ENCODE data around the gene PVRIG.
"Not testable (repeated sequence)": the region's sequence is repeated elsewhere in the genome, so short reads cannot be mapped to it uniquely, and the experiment has no call there.

PVRIG gene

DNA sequence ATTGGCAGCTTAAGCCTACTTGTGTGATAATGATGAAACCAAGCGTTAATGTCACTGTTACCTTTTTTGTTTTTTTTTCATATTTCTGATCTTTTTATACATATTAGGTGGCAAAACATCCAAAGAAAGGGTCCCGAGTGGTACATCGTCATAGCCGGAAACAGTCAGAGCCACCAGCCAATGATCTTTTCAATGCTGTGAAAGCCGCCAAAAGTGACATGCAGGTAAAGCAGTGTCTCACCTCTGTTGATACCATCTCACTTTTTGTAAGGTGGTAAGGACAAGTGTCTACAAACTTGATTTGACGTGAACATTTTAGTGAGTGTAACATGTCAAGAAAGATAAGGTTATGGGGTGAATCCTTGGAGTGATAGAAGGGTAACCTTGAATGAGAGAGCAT is 37.1 kb upstream of the PVRIG start:
- H3F3A ChIP-seq (ENCODE audit: insufficient read depth), result peaks cover 36% of the 10 kb centered on the region
- not testable (repeated sequence) for H3K9me3 ChIP-seq (ENCODE audit: insufficient read depth, low read length); H3K9me2 ChIP-seq (replicated peaks; ENCODE audit: insufficient read depth, low read length); H4K20me1 ChIP-seq (ENCODE audit: low read depth, low read length); H3K4me3 ChIP-seq (ENCODE audit: insufficient read depth, low read length, poor library complexity, severe bottlenecking); H3K79me2 ChIP-seq (ENCODE audit: insufficient read depth, low read length); H3K36me3 ChIP-seq (ENCODE audit: low read length); H3K27me3 ChIP-seq (ENCODE audit: low read length)
- H3K4me2 ChIP-seq (ENCODE audit: low read depth, low read length, poor library complexity, severe bottlenecking), result peak overlapping the region; percentile 47
- peak overlapping the region; percentile 66 for H3K27ac ChIP-seq (ENCODE audit: low read depth, low read length)
- H2AFZ ChIP-seq (ENCODE audit: low read depth, low read length, severe bottlenecking), result peak overlapping the region; percentile 84
- H3K9ac ChIP-seq (ENCODE audit: low read length), result peak overlapping the region; percentile 40; the same call in 1 of the 2 replicates

GRCh38 chr7:100183090-100183489 is 36.7 kb upstream of the PVRIG start:
- peaks cover 36% of the 10 kb centered on the region for H3F3A ChIP-seq (ENCODE audit: insufficient read depth)
- H3K36me3 ChIP-seq (ENCODE audit: low read length); H3K9me3 ChIP-seq (ENCODE audit: insufficient read depth, low read length); H3K9me2 ChIP-seq (replicated peaks; ENCODE audit: insufficient read depth, low read length); H3K27me3 ChIP-seq (ENCODE audit: low read length); H3K79me2 ChIP-seq (ENCODE audit: insufficient read depth, low read length); H3K4me2 ChIP-seq (ENCODE audit: low read depth, low read length, poor library complexity, severe bottlenecking); H3K4me3 ChIP-seq (ENCODE audit: insufficient read depth, low read length, poor library complexity, severe bottlenecking); H3K9ac ChIP-seq (ENCODE audit: low read length); H4K20me1 ChIP-seq (ENCODE audit: low read depth, low read length): not testable (repeated sequence)
- peak overlapping the region; percentile 48; the same call in 1 of the 2 replicates for H3K27ac ChIP-seq (ENCODE audit: low read depth, low read length)
- H2AFZ ChIP-seq (ENCODE audit: low read depth, low read length, severe bottlenecking), result peak overlapping the region; percentile 84

DNA sequence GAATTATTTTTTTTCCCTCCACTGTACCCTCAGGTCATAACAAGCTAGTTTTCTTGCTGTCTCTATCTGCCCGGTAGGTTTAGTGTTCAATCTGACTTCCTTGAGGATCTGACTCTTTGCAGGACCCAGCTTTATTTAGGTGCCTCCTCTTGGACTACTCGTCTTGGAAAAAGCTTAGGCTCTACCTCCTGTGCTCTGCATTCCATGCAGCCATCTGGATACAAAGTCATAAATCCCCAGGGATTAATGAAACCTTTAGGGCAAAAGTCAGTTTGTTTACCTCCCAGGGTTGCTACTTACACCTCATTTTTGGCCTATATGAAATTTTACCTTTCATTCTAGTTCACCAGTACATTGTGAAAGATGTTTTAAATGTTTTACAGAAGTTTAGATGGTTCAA is 34.0 kb upstream of the PVRIG start:
- no peak for TF ChIP-seq EZH2phosphoT487 (conservative IDR thresholded peaks at IDR 0.05; ENCODE audit: low read length)
- TF ChIP-seq, protein P1, sequence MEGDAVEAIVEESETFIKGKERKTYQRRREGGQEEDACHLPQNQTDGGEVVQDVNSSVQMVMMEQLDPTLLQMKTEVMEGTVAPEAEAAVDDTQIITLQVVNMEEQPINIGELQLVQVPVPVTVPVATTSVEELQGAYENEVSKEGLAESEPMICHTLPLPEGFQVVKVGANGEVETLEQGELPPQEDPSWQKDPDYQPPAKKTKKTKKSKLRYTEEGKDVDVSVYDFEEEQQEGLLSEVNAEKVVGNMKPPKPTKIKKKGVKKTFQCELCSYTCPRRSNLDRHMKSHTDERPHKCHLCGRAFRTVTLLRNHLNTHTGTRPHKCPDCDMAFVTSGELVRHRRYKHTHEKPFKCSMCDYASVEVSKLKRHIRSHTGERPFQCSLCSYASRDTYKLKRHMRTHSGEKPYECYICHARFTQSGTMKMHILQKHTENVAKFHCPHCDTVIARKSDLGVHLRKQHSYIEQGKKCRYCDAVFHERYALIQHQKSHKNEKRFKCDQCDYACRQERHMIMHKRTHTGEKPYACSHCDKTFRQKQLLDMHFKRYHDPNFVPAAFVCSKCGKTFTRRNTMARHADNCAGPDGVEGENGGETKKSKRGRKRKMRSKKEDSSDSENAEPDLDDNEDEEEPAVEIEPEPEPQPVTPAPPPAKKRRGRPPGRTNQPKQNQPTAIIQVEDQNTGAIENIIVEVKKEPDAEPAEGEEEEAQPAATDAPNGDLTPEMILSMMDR (IDR thresholded peaks at IDR 0.05; ENCODE audit: insufficient read depth, low read length, poor library complexity, severe bottlenecking), result no peak
- H4K20me1 ChIP-seq (ENCODE audit: low read depth, low read length), result no peaks in the 10 kb centered on the region
- H3K27me3 ChIP-seq (ENCODE audit: low read length), result no peaks in the 10 kb centered on the region
- H3K27ac ChIP-seq (ENCODE audit: low read depth, low read length), result no peak overlapping the region
- no peak overlapping the region for H3K4me3 ChIP-seq (ENCODE audit: insufficient read depth, low read length, poor library complexity, severe bottlenecking)
- no peak overlapping the region for H3K9ac ChIP-seq (ENCODE audit: low read length)
- no peaks in the 10 kb centered on the region for H3K36me3 ChIP-seq (ENCODE audit: low read length)
- H3K79me2 ChIP-seq (ENCODE audit: insufficient read depth, low read length), result no peaks in the 10 kb centered on the region
- peaks cover 27% of the 10 kb centered on the region for H3F3A ChIP-seq (ENCODE audit: insufficient read depth)
- H2AFZ ChIP-seq (ENCODE audit: low read depth, low read length, severe bottlenecking), result no peak overlapping the region
- H3K4me2 ChIP-seq (ENCODE audit: low read depth, low read length, poor library complexity, severe bottlenecking), result no peak overlapping the region
- H3K9me3 ChIP-seq (ENCODE audit: insufficient read depth, low read length), result no peaks in the 10 kb centered on the region
- H3K9me2 ChIP-seq (replicated peaks; ENCODE audit: insufficient read depth, low read length), result no peaks in the 10 kb centered on the region

DNA sequence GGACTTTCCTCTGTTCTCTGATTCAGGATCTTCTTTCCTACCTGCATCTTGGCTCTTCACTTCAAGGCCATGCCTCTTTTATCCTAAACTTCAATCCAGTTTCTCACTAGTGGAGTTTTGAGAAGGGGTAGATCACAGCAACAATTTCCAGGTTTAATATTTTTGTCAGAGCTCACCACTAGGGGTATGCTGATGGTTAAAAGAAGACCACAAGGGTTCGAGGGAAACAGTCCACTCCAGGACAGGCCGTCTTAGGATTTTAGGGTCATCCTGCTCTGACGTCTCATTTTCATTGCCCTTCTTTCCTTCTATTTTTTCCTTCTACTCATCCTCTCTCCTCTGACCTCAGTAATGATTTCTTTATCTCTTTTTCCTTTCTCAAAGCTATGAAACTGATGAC is 30.7 kb upstream of the PVRIG start:
- H3K9ac ChIP-seq (ENCODE audit: low read length), result peak overlapping the region; percentile 52
- H3K4me3 ChIP-seq (ENCODE audit: insufficient read depth, low read length, poor library complexity, severe bottlenecking), result no peak overlapping the region
- peak overlapping the region; percentile 6 for H2AFZ ChIP-seq (ENCODE audit: low read depth, low read length, severe bottlenecking)
- no peaks in the 10 kb centered on the region for H3K36me3 ChIP-seq (ENCODE audit: low read length)
- no peaks in the 10 kb centered on the region for H3K79me2 ChIP-seq (ENCODE audit: insufficient read depth, low read length)
- no peaks in the 10 kb centered on the region for H4K20me1 ChIP-seq (ENCODE audit: low read depth, low read length)
- no peaks in the 10 kb centered on the region for H3K9me3 ChIP-seq (ENCODE audit: insufficient read depth, low read length)
- H3K4me2 ChIP-seq (ENCODE audit: low read depth, low read length, poor library complexity, severe bottlenecking), result peak overlapping the region; percentile 62
- peaks cover 38% of the 10 kb centered on the region for H3F3A ChIP-seq (ENCODE audit: insufficient read depth)
- no peaks in the 10 kb centered on the region for H3K27me3 ChIP-seq (ENCODE audit: low read length)
- peak overlapping the region; percentile 94 for H3K27ac ChIP-seq (ENCODE audit: low read depth, low read length)
- no peaks in the 10 kb centered on the region for H3K9me2 ChIP-seq (replicated peaks; ENCODE audit: insufficient read depth, low read length)
- TF ChIP-seq, protein P1 (IDR thresholded peaks at IDR 0.05; ENCODE audit: insufficient read depth, low read length, poor library complexity, severe bottlenecking), result peak; percentile 34
- TF ChIP-seq EZH2phosphoT487 (conservative IDR thresholded peaks at IDR 0.05; ENCODE audit: low read length), result no peak
